MG63 (cell line): ENCODE measurements around the gene KLLN. TPM values are rescaled to one million over a fixed set of nuclear protein-coding genes. Genes with fewer than 3 reads are reported as not detected.
"Not testable (repeated sequence)": the region's sequence is repeated elsewhere in the genome, so short reads cannot be mapped to it uniquely, and the experiment has no call there.

Experiments
- DNase-seq: peaks from one replicate; pipeline ENCODE4 v3.0.0-alpha.2; 2020
- H3K27me3 ChIP-seq: fragments of 250-450 bp; sonication (Bioruptor Pico); 2 replicates; pipeline ENCODE4 v1.5.1; 2020; ENCODE audit warnings: mild to moderate bottlenecking, moderate library complexity
- H3K36me3 ChIP-seq: fragments of 250-450 bp; sonication (Bioruptor Pico); 2 replicates; pipeline ENCODE4 v1.5.1; 2020; ENCODE audit warnings: mild to moderate bottlenecking, moderate library complexity
- H3K4me3 ChIP-seq: fragments of 250-450 bp; sonication (Bioruptor Pico); 2 replicates; pipeline ENCODE4 v1.5.1; 2020; ENCODE audit warnings: mild to moderate bottlenecking, moderate library complexity
- H3K9me3 ChIP-seq: fragments of 250-450 bp; sonication (Bioruptor Pico); 2 replicates; pipeline ENCODE4 v1.5.1; 2020; ENCODE audit warnings: mild to moderate bottlenecking, moderate library complexity
- total RNA-seq: library from RNA; depleted of rRNA; stranded (reverse); fragments of >200 nt; shearing (Covaris generic); gene quantifications from 2 replicates; pipeline ENCODE4 v1.2.3, GENCODE V29; 2014; ENCODE audit warnings: low replicate concordance; rRNA removed

KLLN gene, protein sequence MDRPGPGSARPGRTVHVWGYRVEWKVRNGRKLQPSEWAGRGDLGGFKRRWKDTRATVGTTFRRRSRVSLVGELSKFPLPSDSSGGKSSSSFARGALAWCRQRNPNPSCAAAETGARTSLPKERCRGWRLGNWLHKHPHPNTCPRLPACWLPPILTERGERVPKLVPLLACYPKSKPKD
- not detected in 2 replicates for total RNA-seq

DNA sequence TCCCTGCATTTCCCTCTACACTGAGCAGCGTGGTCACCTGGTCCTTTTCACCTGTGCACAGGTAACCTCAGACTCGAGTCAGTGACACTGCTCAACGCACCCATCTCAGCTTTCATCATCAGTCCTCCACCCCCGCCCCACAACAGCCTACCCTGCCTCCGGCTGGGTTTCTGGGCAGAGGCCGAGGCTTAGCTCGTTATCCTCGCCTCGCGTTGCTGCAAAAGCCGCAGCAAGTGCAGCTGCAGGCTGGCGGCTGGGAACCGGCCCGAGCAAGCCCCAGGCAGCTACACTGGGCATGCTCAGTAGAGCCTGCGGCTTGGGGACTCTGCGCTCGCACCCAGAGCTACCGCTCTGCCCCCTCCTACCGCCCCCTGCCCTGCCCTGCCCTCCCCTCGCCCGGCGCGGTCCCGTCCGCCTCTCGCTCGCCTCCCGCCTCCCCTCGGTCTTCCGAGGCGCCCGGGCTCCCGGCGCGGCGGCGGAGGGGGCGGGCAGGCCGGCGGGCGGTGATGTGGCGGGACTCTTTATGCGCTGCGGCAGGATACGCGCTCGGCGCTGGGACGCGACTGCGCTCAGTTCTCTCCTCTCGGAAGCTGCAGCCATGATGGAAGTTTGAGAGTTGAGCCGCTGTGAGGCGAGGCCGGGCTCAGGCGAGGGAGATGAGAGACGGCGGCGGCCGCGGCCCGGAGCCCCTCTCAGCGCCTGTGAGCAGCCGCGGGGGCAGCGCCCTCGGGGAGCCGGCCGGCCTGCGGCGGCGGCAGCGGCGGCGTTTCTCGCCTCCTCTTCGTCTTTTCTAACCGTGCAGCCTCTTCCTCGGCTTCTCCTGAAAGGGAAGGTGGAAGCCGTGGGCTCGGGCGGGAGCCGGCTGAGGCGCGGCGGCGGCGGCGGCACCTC, at the start of gene KLLN, which contains the start of gene PTEN:
TSS of gene KLLN (minus strand) at position 481 of the 891 bp plus-strand sequence. CDS start 1,046 bp downstream, outside the sequence.
TSS of gene PTEN (plus strand) at position 573 of the 891 bp plus-strand sequence. CDS start 845 bp downstream, outside the sequence.
- H3K4me3 ChIP-seq = peak within 1 kb of the TSS; percentile 63
- no peaks in the 10 kb centered on the region for H3K9me3 ChIP-seq
- H3K27me3 ChIP-seq = no peaks in the 10 kb centered on the region
- peak; percentile 91 for DNase-seq
- H3K36me3 ChIP-seq = no peaks in the 10 kb centered on the region; the same call in 1 of the 2 replicates

- H3K4me3 ChIP-seq, H3K27me3 ChIP-seq, DNase-seq, H3K36me3 ChIP-seq: not testable (repeated sequence)
- H3K9me3 ChIP-seq = peaks cover 12% of the 10 kb centered on the region
Measured at GRCh38 chr10:87903396-87903795, 40.1 kb upstream of the KLLN start.

DNA sequence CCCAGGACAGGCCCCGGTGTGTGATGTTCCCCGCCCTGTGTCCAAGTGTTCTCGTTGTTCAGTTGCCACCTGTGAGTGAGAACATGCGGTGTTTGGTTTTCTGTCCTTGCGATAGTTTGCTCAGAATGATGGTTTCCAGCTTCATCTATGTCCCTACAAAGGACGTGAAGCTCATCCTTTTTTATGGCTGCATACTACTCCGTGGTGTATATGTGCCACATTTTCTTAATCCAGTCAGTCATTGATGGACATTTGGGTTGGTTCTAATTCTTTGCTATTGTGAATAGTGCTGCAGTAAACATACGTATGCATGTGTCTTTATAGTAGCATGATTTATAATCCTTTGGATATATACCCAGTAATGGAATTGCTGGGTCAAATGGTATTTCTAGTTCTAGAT, 34.6 kb upstream of the KLLN start:
- H3K9me3 ChIP-seq = peaks cover 12% of the 10 kb centered on the region
- not testable (repeated sequence) for H3K4me3 ChIP-seq, DNase-seq, H3K27me3 ChIP-seq, H3K36me3 ChIP-seq

DNA sequence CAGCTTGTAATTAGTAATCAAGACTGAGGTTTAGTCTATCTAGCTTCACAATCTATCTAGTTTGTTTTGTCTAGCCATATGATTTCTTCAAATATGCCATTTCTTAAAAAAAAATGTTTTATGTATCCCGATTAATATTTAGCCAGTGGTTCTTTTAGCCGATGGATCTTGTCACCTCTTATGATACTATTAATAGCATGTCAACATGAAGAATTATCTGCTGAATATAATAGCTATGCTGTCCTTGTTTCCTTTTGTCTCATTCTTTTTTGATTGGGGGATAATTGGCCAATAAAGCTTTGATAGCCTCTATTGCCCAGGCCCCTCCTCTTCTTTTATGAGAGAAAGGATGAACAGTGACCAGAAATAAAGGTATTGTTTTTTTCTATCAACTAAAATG, 32.9 kb upstream of the KLLN start:
- no peak for DNase-seq
- Histone ChIP-seq H3K27me3 (no peaks in the 10 kb centered on the region), H3K4me3 (no peak overlapping the region), H3K36me3 (peaks cover 7% of the 10 kb centered on the region; the same call in 1 of the 2 replicates), H3K9me3 (peaks cover 9% of the 10 kb centered on the region)

- Histone ChIP-seq H3K9me3 (peaks cover 9% of the 10 kb centered on the region), H3K4me3 (no peak overlapping the region), H3K36me3 (peaks cover 7% of the 10 kb centered on the region; the same call in 1 of the 2 replicates), H3K27me3 (no peaks in the 10 kb centered on the region)
- no peak for DNase-seq
Measured at GRCh38 chr10:87895430-87895829, 32.1 kb upstream of the KLLN start.

DNA sequence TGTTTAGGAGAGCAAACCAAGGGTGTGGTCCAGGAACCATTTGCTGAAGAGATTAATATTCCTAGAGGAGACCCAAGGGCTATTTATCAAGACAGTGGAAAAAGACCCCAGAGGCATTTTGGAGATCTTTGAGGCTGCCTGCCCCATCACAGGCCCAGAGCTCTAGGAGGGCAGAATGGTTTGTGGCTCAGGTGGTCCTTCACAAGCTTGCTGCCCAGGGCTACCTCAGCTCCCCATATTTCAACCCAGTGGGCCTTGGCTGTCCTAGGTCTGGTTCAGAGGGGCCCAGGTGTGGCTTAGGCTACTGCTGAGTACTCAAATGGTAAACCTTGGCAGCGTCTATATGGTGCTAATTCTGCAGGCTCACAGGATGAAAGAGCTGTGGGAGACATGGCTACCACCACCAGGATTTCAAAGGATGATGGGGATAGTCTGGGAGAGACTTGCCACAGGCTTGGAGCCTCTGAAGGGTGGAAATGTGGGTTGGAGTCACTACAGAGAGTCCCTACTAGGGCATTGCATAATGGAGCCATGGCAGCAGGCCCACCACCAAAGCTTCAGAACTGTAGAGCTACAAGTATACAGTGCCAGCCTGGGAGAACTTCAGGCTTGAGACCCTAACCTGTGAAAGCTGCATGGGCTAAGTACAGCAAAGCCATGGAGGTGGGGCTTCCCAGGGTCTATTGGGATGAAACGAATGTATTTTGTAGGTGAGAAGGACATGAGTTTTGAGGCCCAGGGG, 24.4 kb upstream of the KLLN start:
- DNase-seq = no peak
- Histone ChIP-seq H3K36me3 (peaks cover 16% of the 10 kb centered on the region), H3K4me3 (no peak overlapping the region), H3K9me3 (peaks cover 12% of the 10 kb centered on the region), H3K27me3 (no peaks in the 10 kb centered on the region)

DNA sequence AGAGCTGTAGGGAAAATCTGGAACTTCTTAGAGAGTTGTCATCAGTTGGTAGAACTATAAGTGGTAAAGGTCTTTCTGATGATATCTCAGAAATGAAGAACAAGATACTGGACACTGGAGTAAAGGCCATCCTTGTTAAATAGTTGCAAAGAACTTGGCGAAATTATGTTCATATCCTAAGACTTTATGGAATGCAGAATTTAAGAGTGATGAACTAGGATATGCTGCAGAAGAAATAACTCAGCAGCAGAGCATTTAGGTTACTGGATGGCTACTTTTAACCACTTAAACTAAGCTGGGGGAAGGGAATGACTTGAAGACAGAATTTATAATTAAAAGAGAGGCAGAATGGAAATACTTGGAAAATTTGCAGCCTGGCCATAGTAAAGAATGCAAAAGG, 23.8 kb upstream of the KLLN start:
- DNase-seq = no peak
- peaks cover 12% of the 10 kb centered on the region for H3K9me3 ChIP-seq
- no peak overlapping the region for H3K4me3 ChIP-seq
- no peaks in the 10 kb centered on the region for H3K27me3 ChIP-seq
- H3K36me3 ChIP-seq = peaks cover 19% of the 10 kb centered on the region

DNA sequence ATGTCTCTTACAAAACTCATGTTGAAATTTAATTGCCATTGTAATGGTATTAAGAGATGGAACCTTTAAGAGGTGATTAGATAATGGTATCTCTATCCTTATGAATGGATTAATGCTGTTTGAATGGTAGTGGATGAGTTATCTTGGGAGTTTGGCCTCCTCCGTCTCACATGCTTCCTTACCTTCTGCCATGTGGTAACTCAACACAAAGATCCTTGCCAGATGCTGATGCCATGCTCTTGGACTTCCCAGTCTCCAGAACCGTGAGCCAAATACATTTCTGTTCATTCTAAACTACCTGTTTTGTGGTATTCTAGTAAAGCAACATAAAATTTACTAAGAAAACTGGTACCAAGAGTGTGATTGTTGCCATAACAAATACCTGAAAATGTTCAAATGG, 23.3 kb upstream of the KLLN start:
- no peak overlapping the region for H3K4me3 ChIP-seq
- H3K9me3 ChIP-seq = peaks cover 12% of the 10 kb centered on the region
- peaks cover 22% of the 10 kb centered on the region for H3K36me3 ChIP-seq
- no peak for DNase-seq
- no peaks in the 10 kb centered on the region for H3K27me3 ChIP-seq

GRCh38 chr10:87882555-87883294, 19.4 kb upstream of the KLLN start:
- Histone ChIP-seq H3K36me3 (peaks cover 39% of the 10 kb centered on the region), H3K4me3 (no peak overlapping the region), H3K9me3 (peaks cover 12% of the 10 kb centered on the region), H3K27me3 (no peaks in the 10 kb centered on the region)
- DNase-seq = no peak

- peaks cover 35% of the 10 kb centered on the region for H3K36me3 ChIP-seq
- H3K27me3 ChIP-seq, DNase-seq, H3K9me3 ChIP-seq, H3K4me3 ChIP-seq: not testable (repeated sequence)
Measured at GRCh38 chr10:87881373-87882059, 18.2 kb upstream of the KLLN start.

GRCh38 chr10:87880336-87880735, 17.0 kb upstream of the KLLN start:
- peaks cover 27% of the 10 kb centered on the region for H3K36me3 ChIP-seq
- no peaks in the 10 kb centered on the region for H3K27me3 ChIP-seq
- no peaks in the 10 kb centered on the region; the same call in none of the 2 replicates for H3K9me3 ChIP-seq

GRCh38 chr10:87878664-87879459, 15.5 kb upstream of the KLLN start:
- Histone ChIP-seq H3K4me3 (no peak overlapping the region), H3K27me3 (no peaks in the 10 kb centered on the region), H3K36me3 (peaks cover 27% of the 10 kb centered on the region), H3K9me3 (no peaks in the 10 kb centered on the region; the same call in none of the 2 replicates)
- DNase-seq = no peak

More at GRCh38 chr10:87880336-87880735, 17.0 kb upstream of the KLLN start:
- no peak for DNase-seq
- H3K4me3 ChIP-seq = no peak overlapping the region

GRCh38 chr10:87875929-87876571, 12.7 kb upstream of the KLLN start:
- Histone ChIP-seq H3K27me3 (no peaks in the 10 kb centered on the region), H3K4me3 (no peak overlapping the region), H3K36me3 (peaks cover 17% of the 10 kb centered on the region; the same call in 1 of the 2 replicates), H3K9me3 (no peaks in the 10 kb centered on the region; the same call in 1 of the 2 replicates)
- DNase-seq = no peak

- Histone ChIP-seq H3K36me3 (peaks cover 4% of the 10 kb centered on the region; the same call in 1 of the 2 replicates), H3K27me3 (no peaks in the 10 kb centered on the region), H3K9me3 (no peaks in the 10 kb centered on the region), H3K4me3 (no peak overlapping the region)
- DNase-seq = no peak
Measured at GRCh38 chr10:87873656-87874055, 10.3 kb upstream of the KLLN start.
